ENCODE data around the gene ELOA. TPM values are rescaled to one million over a fixed set of nuclear protein-coding genes. Genes with fewer than 3 reads are reported as not detected.

ELOA gene
- total and polyA plus RNA-seq, 2 of the 13 experiments (the other 11 are each of a cell fraction or from before 2014, with no cell fraction given), result 14.2 to 28.5 TPM

DNA sequence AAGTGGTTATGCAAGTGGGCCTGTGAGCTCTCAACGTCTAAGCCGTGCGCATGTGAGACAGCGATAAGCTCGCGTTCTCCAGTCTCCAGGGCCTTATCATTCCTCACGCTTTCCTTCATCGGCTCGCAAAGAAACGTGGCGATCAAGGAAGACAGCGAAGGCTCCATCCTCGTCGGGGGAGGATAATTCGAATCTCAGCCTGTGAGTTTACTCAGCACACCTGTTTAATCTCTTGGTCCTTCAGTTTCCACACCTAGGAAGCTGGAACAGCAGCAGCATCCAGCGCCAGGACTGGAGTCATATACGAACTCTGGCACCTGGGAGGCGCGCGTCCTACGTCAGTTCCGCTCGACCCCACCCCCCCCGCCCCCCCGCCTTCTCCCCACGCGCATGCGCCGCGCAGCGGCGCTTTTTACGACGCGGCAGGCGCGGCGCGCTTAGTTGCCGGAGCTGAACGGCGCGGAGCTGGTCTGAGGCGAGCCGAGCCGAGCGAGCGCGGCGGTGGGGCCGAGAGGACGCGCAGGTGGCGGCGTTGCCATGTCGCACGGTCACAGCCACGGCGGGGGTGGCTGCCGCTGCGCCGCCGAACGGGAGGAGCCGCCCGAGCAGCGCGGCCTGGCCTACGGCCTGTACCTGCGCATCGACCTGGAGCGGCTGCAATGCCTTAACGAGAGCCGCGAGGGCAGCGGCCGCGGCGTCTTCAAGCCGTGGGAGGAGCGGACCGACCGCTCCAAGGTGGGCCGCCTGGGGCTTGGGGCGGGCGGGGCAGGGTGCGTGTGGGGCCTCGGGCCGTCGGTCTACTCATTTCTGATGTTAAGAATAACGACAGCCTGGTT, 34.9 kb downstream of the ELOA start, which contains the start of gene PITHD1 (continued):
- TF ChIP-seq RXRB (CRISPR knock-in tag; IDR thresholded peaks at IDR 0.05; ENCODE audit: borderline replicate concordance) (no peak), IRX3 (CRISPR knock-in tag; IDR thresholded peaks at IDR 0.05; ENCODE audit: borderline replicate concordance, low read depth) (no peak), BRCA1 (CRISPR knock-in tag; IDR thresholded peaks at IDR 0.05) (no peak; the same call in 1 of the 2 replicates), HNRNPUL1 (IDR thresholded peaks at IDR 0.05; ENCODE audit: low read depth, low read length) (no peak), ZNF567 (CRISPR knock-in tag; IDR thresholded peaks at IDR 0.05; ENCODE audit: borderline replicate concordance) (no peak), MBD4 (IDR thresholded peaks at IDR 0.05; ENCODE audit: borderline replicate concordance, low read length) (no peak), FIP1L1 (IDR thresholded peaks at IDR 0.05; ENCODE audit: borderline replicate concordance, insufficient read depth, low read depth, low read length) (no peak), HDAC1 (CRISPR knock-in tag; IDR thresholded peaks at IDR 0.05) (peak; percentile 89), SKI (IDR thresholded peaks at IDR 0.05; ENCODE audit: partially characterized antibody) (no peak), ZMYM3 (CRISPR knock-in tag; IDR thresholded peaks at IDR 0.05) (no peak), JUND (CRISPR knock-in tag; IDR thresholded peaks at IDR 0.05) (no peak; the same call in 1 of the 2 replicates), KMT2A (CRISPR knock-in tag; IDR thresholded peaks at IDR 0.05) (peak; percentile 81), XRCC5 (optimal IDR thresholded peaks at IDR 0.05; ENCODE audit: low read length) (no peak), ZFX (CRISPR knock-in tag; IDR thresholded peaks at IDR 0.05; ENCODE audit: low read depth) (peak; percentile 98)
- TF ChIP-seq, protein P1, sequence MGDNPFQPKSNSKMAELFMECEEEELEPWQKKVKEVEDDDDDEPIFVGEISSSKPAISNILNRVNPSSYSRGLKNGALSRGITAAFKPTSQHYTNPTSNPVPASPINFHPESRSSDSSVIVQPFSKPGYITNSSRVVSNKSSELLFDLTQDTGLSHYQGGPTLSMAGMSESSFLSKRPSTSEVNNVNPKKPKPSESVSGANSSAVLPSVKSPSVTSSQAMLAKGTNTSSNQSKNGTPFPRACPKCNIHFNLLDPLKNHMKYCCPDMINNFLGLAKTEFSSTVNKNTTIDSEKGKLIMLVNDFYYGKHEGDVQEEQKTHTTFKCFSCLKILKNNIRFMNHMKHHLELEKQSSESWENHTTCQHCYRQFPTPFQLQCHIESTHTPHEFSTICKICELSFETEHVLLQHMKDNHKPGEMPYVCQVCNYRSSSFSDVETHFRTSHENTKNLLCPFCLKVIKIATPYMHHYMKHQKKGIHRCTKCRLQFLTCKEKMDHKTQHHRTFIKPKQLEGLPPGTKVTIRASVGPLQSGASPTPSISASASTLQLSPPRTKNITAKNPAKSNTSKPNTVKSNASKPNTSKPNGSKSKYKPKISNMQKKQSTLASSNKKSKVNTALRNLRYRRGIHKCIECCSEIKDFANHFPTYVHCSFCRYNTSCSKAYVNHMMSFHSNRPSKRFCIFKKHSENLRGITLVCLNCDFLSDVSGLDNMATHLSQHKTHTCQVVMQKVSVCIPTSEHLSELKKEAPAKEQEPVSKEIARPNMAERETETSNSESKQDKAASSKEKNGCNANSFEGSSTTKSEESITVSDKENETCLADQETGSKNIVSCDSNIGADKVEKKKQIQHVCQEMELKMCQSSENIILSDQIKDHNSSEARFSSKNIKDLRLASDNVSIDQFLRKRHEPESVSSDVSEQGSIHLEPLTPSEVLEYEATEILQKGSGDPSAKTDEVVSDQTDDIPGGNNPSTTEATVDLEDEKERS (CRISPR knock-in tag; IDR thresholded peaks at IDR 0.05), result peak; percentile 58; the same call in 1 of the 2 replicates
- TF ChIP-seq, protein P2, sequence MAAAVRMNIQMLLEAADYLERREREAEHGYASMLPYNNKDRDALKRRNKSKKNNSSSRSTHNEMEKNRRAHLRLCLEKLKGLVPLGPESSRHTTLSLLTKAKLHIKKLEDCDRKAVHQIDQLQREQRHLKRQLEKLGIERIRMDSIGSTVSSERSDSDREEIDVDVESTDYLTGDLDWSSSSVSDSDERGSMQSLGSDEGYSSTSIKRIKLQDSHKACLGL (CRISPR knock-in tag; IDR thresholded peaks at IDR 0.05), result peak; percentile 69
- TF ChIP-seq, protein P3, sequence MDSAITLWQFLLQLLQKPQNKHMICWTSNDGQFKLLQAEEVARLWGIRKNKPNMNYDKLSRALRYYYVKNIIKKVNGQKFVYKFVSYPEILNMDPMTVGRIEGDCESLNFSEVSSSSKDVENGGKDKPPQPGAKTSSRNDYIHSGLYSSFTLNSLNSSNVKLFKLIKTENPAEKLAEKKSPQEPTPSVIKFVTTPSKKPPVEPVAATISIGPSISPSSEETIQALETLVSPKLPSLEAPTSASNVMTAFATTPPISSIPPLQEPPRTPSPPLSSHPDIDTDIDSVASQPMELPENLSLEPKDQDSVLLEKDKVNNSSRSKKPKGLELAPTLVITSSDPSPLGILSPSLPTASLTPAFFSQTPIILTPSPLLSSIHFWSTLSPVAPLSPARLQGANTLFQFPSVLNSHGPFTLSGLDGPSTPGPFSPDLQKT (CRISPR knock-in tag; IDR thresholded peaks at IDR 0.05; ENCODE audit: borderline replicate concordance), result 0 out of 2 replicates have a peak, but pooled peaks have one; percentile 70
- TF ChIP-seq, protein P4, sequence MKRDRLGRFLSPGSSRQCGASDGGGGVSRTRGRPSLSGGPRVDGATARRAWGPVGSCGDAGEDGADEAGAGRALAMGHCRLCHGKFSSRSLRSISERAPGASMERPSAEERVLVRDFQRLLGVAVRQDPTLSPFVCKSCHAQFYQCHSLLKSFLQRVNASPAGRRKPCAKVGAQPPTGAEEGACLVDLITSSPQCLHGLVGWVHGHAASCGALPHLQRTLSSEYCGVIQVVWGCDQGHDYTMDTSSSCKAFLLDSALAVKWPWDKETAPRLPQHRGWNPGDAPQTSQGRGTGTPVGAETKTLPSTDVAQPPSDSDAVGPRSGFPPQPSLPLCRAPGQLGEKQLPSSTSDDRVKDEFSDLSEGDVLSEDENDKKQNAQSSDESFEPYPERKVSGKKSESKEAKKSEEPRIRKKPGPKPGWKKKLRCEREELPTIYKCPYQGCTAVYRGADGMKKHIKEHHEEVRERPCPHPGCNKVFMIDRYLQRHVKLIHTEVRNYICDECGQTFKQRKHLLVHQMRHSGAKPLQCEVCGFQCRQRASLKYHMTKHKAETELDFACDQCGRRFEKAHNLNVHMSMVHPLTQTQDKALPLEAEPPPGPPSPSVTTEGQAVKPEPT (CRISPR knock-in tag; IDR thresholded peaks at IDR 0.05; ENCODE audit: low read depth), result no peak
